ENCODE measurements around the gene FAM163B. TPM values are rescaled to one million over a fixed set of nuclear protein-coding genes. Genes with fewer than 3 reads are reported as not detected.

The FAM163B gene
- polyA plus RNA-seq, 1 donor, result 0.09 TPM

- Histone ChIP-seq H3K9me3 (ENCODE audit: control insufficient read depth, low read depth, low read length) (peaks cover 39% of the 10 kb centered on the region), H3K27me3 (ENCODE audit: control insufficient read depth, insufficient read depth, low read length) (peaks cover 8% of the 10 kb centered on the region), H3K4me3 (ENCODE audit: low read length) (no peak overlapping the region), H3K27ac (ENCODE audit: low read length) (no peak overlapping the region), H3K4me1 (ENCODE audit: control insufficient read depth, insufficient read depth, low read length) (no peaks in the 10 kb centered on the region), H3K36me3 (ENCODE audit: control insufficient read depth, insufficient read depth, low read length) (no peaks in the 10 kb centered on the region)
- no CpG with 5 or more reads among the region's 6 CpGs for WGBS (ENCODE audit: insufficient coverage, low lambda C conversion rate)
- DNase-seq, result no peak
Measured at GRCh38 chr9:133599470-133600173, 9.6 kb downstream of the FAM163B start.

DNA sequence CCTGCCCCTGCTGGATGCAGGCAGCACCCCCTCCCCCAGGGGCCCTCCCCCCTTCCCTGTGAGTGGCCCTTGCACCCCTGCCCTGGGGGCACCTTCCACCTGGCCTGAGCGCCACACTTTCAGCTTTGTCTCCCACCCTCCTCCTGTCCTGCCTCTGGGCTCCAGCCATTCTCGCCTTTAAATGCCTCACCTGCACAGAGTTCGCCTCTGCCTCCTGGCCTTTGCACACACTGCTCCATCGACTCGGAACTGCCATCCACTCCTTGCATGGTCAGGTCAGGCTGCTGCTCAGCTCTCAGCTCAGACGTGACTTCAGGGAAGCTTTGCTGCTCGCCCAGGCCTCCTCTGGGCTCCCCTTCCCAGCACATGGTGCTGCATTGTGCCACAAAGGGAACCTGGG lies 10.2 kb downstream of the FAM163B start:
- Histone ChIP-seq H3K36me3 (ENCODE audit: control insufficient read depth, insufficient read depth, low read length) (no peaks in the 10 kb centered on the region), H3K4me3 (ENCODE audit: low read length) (no peak overlapping the region), H3K4me1 (ENCODE audit: control insufficient read depth, insufficient read depth, low read length) (no peaks in the 10 kb centered on the region), H3K9me3 (ENCODE audit: control insufficient read depth, low read depth, low read length) (peaks cover 39% of the 10 kb centered on the region), H3K27ac (ENCODE audit: low read length) (no peak overlapping the region), H3K27me3 (ENCODE audit: control insufficient read depth, insufficient read depth, low read length) (peaks cover 8% of the 10 kb centered on the region)
- no peak for DNase-seq
- WGBS (ENCODE audit: insufficient coverage, low lambda C conversion rate), result no CpG with 5 or more reads among the region's 7 CpGs

- DNase-seq, result no peak
- peaks cover 39% of the 10 kb centered on the region for H3K9me3 ChIP-seq (ENCODE audit: control insufficient read depth, low read depth, low read length)
- no peak overlapping the region for H3K27ac ChIP-seq (ENCODE audit: low read length)
- H3K27me3 ChIP-seq (ENCODE audit: control insufficient read depth, insufficient read depth, low read length), result no peaks in the 10 kb centered on the region
- no peak overlapping the region for H3K4me3 ChIP-seq (ENCODE audit: low read length)
- no peaks in the 10 kb centered on the region for H3K36me3 ChIP-seq (ENCODE audit: control insufficient read depth, insufficient read depth, low read length)
- H3K4me1 ChIP-seq (ENCODE audit: control insufficient read depth, insufficient read depth, low read length), result no peaks in the 10 kb centered on the region
- 78% methylated on average over 3 of the region's 7 CpGs for WGBS (ENCODE audit: insufficient coverage, low lambda C conversion rate)
Measured at GRCh38 chr9:133597316-133597957, 11.8 kb downstream of the FAM163B start.

- H3K9me3 ChIP-seq (ENCODE audit: control insufficient read depth, low read depth, low read length), result peaks cover 39% of the 10 kb centered on the region
- H3K4me3 ChIP-seq (ENCODE audit: low read length), result no peak overlapping the region
- DNase-seq, result no peak
- no CpG with 5 or more reads among the region's 8 CpGs for WGBS (ENCODE audit: insufficient coverage, low lambda C conversion rate)
- no peaks in the 10 kb centered on the region for H3K27me3 ChIP-seq (ENCODE audit: control insufficient read depth, insufficient read depth, low read length)
- no peak overlapping the region for H3K27ac ChIP-seq (ENCODE audit: low read length)
- H3K4me1 ChIP-seq (ENCODE audit: control insufficient read depth, insufficient read depth, low read length), result no peaks in the 10 kb centered on the region
- H3K36me3 ChIP-seq (ENCODE audit: control insufficient read depth, insufficient read depth, low read length), result no peaks in the 10 kb centered on the region
Measured at GRCh38 chr9:133595910-133596309, 13.3 kb downstream of the FAM163B start.

- Histone ChIP-seq H3K27me3 (ENCODE audit: control insufficient read depth, insufficient read depth, low read length) (no peaks in the 10 kb centered on the region), H3K36me3 (ENCODE audit: control insufficient read depth, insufficient read depth, low read length) (no peaks in the 10 kb centered on the region), H3K4me1 (ENCODE audit: control insufficient read depth, insufficient read depth, low read length) (no peaks in the 10 kb centered on the region), H3K9me3 (ENCODE audit: control insufficient read depth, low read depth, low read length) (peaks cover 34% of the 10 kb centered on the region), H3K27ac (ENCODE audit: low read length) (no peak overlapping the region), H3K4me3 (ENCODE audit: low read length) (no peak overlapping the region)
- no peak for DNase-seq
- WGBS (ENCODE audit: insufficient coverage, low lambda C conversion rate), result no CpG with 5 or more reads among the region's 2 CpGs
Measured at GRCh38 chr9:133594310-133594709, 14.9 kb downstream of the FAM163B start.

- no peak overlapping the region for H3K27ac ChIP-seq (ENCODE audit: low read length)
- peaks cover 28% of the 10 kb centered on the region for H3K9me3 ChIP-seq (ENCODE audit: control insufficient read depth, low read depth, low read length)
- no peaks in the 10 kb centered on the region for H3K36me3 ChIP-seq (ENCODE audit: control insufficient read depth, insufficient read depth, low read length)
- no peaks in the 10 kb centered on the region for H3K27me3 ChIP-seq (ENCODE audit: control insufficient read depth, insufficient read depth, low read length)
- no peak overlapping the region for H3K4me3 ChIP-seq (ENCODE audit: low read length)
- WGBS (ENCODE audit: insufficient coverage, low lambda C conversion rate), result no CpG with 5 or more reads among the region's 15 CpGs
- H3K4me1 ChIP-seq (ENCODE audit: control insufficient read depth, insufficient read depth, low read length), result no peaks in the 10 kb centered on the region
- no peak for DNase-seq
Measured at GRCh38 chr9:133593587-133594253, 15.5 kb downstream of the FAM163B start.

- Histone ChIP-seq H3K4me1 (ENCODE audit: control insufficient read depth, insufficient read depth, low read length) (no peaks in the 10 kb centered on the region), H3K27ac (ENCODE audit: low read length) (no peak overlapping the region), H3K36me3 (ENCODE audit: control insufficient read depth, insufficient read depth, low read length) (no peaks in the 10 kb centered on the region), H3K9me3 (ENCODE audit: control insufficient read depth, low read depth, low read length) (peaks cover 20% of the 10 kb centered on the region), H3K27me3 (ENCODE audit: control insufficient read depth, insufficient read depth, low read length) (no peaks in the 10 kb centered on the region), H3K4me3 (ENCODE audit: low read length) (no peak overlapping the region)
- no CpG with 5 or more reads among the region's 17 CpGs for WGBS (ENCODE audit: insufficient coverage, low lambda C conversion rate)
- DNase-seq, result no peak
Measured at GRCh38 chr9:133592731-133593409, 16.3 kb downstream of the FAM163B start.

DNA sequence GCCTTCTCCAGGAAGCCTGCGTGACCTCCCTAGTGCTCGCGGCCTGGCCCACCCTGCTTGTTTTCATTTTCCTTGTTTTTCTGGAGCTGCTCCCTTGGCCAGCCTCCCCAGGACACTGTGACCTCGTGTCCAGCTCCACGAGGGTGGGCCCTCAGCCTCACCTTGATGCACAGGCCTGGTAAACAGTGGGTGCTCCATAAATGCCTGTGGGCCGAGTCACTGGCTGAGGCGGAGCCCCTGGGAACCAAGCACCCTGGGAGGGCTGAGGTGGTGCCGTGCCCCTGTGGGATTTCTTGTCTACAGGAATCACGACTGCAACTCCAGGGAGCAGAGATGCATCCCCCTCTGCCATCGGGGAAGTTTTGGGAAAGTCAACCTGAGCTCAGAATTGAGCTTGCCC lies 17.2 kb downstream of the FAM163B start:
- peaks cover 3% of the 10 kb centered on the region for H3K27me3 ChIP-seq (ENCODE audit: control insufficient read depth, insufficient read depth, low read length)
- no peak overlapping the region for H3K27ac ChIP-seq (ENCODE audit: low read length)
- H3K36me3 ChIP-seq (ENCODE audit: control insufficient read depth, insufficient read depth, low read length), result no peaks in the 10 kb centered on the region
- peaks cover 12% of the 10 kb centered on the region for H3K9me3 ChIP-seq (ENCODE audit: control insufficient read depth, low read depth, low read length)
- no CpG with 5 or more reads among the region's 10 CpGs for WGBS (ENCODE audit: insufficient coverage, low lambda C conversion rate)
- no peak overlapping the region for H3K4me3 ChIP-seq (ENCODE audit: low read length)
- no peaks in the 10 kb centered on the region for H3K4me1 ChIP-seq (ENCODE audit: control insufficient read depth, insufficient read depth, low read length)
- no peak for DNase-seq

DNA sequence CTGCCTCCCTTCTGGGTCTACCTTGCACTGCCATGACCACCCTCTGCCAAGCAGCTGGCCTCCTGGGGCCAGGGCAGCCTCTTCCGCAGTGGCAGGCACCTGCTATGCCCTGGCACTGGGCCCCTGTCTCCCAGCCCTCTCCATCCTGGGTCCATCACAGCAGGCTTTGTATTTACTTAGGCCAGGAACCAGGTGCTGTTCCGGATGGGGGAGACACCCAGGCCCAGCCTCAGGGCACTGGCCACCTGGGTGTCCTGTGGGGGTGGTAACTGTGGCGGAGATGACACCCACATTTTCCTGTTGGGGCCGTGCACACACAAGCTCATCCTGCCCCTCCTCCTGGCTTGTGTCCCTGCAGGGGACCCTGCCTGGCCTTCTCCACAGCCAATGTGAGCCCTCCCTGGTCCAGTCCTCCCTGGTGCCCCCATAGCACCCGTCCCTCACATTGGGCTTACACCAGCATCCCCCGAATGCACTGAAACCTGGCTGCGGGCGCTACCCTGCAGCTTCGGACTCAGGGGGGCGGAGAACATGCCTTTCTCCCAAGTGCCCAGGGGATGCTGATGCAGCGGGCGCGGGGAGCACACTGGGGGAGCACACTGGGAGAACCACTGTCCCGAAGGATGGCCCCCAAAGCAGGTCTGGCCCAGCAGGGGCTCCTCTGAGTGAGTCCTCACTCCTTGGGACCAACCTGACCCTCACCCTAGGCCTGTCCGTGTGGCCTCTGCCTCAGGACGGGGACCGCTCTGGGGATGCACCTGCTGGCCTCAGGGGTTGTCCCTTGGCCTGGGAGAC lies 17.9 kb downstream of the FAM163B start:
- H3K4me3 ChIP-seq (ENCODE audit: low read length), result no peak overlapping the region
- DNase-seq, result no peak
- H3K27ac ChIP-seq (ENCODE audit: low read length), result no peak overlapping the region
- 60% methylated on average over 1 of the region's 17 CpGs for WGBS (ENCODE audit: insufficient coverage, low lambda C conversion rate)
- peaks cover 9% of the 10 kb centered on the region for H3K27me3 ChIP-seq (ENCODE audit: control insufficient read depth, insufficient read depth, low read length)
- no peaks in the 10 kb centered on the region for H3K4me1 ChIP-seq (ENCODE audit: control insufficient read depth, insufficient read depth, low read length)
- no peaks in the 10 kb centered on the region for H3K36me3 ChIP-seq (ENCODE audit: control insufficient read depth, insufficient read depth, low read length)
- H3K9me3 ChIP-seq (ENCODE audit: control insufficient read depth, low read depth, low read length), result peaks cover 7% of the 10 kb centered on the region
